ENCODE measurements around the gene PAIP2B. TPM values are rescaled to one million over a fixed set of nuclear protein-coding genes. Genes with fewer than 3 reads are reported as not detected.
"Not testable (repeated sequence)": the region's sequence is repeated elsewhere in the genome, so short reads cannot be mapped to it uniquely, and the experiment has no call there.

The PAIP2B gene
- total RNA-seq, 4 donors from 2014 or later: 1.2 to 7.0 (median 3.6) TPM

DNA sequence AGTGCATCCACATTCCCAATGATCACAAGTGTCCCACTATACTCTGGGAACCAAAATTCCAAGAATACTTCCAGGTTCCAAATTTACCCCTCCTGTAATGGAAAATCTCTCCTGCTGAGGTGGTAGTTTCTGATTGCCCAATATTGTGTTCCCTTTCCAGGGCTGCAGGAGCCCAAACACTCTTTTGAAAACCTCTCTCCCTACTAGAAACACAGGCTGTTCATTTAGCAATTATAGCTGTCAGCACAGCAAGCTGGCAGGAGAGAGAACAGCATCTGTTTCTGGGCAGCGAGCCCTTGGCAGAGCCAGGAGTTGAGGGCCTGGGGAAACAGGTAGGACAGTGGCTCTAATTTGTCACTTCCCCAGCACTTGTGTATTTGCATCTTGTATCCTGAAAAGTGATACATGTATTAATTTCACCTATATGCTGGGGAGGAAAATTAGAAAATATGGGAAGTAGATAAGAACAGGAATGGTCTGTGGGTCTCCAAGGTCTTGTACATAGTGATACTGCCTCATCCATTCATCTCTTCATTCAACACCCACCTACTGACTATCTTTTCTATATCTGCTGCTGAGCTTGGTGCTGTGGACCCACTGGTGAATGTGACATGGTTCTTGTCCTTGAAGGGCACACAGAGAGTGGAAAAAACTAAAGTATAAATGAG is 16.9 kb upstream of the PAIP2B start:
- no peak overlapping the region for H3K27ac ChIP-seq

DNA sequence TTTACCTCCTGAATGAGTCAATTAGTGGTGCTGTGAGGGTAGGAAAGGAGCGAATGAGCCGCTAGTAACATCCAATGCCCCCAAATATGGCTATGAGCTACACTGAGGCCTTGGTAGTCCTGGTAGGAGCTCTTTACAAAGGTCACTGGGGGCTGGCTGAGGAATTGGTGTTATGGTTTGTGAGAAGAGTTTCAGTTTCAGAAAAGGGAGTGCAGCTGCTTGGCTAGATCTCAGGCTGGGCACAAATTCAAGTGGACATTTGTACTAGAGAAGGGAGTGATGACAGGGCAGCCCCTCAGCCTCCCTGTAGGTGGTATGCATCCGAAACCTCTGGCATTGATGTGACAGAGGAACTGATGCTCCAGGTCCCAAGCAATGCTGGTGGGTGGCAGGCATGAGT is 13.9 kb upstream of the PAIP2B start:
- in situ Hi-C loops (cut with MboI; ENCODE audit: low pct_ligation_motif_present in 1 of 4, low pct_unique_long_range_greater_than_20kb in 1 of 4, low sequenced_read_pairs in 3 of 4): no loop called here
- DNase-seq: no peak
- H3K4me3 ChIP-seq: no peak overlapping the region
- no peak for TF ChIP-seq POLR2AphosphoS5 (IDR thresholded peaks at IDR 0.05)
- TF ChIP-seq, protein P1, sequence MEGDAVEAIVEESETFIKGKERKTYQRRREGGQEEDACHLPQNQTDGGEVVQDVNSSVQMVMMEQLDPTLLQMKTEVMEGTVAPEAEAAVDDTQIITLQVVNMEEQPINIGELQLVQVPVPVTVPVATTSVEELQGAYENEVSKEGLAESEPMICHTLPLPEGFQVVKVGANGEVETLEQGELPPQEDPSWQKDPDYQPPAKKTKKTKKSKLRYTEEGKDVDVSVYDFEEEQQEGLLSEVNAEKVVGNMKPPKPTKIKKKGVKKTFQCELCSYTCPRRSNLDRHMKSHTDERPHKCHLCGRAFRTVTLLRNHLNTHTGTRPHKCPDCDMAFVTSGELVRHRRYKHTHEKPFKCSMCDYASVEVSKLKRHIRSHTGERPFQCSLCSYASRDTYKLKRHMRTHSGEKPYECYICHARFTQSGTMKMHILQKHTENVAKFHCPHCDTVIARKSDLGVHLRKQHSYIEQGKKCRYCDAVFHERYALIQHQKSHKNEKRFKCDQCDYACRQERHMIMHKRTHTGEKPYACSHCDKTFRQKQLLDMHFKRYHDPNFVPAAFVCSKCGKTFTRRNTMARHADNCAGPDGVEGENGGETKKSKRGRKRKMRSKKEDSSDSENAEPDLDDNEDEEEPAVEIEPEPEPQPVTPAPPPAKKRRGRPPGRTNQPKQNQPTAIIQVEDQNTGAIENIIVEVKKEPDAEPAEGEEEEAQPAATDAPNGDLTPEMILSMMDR (IDR thresholded peaks at IDR 0.05): no peak
- no peak for TF ChIP-seq EP300 (IDR thresholded peaks at IDR 0.05; ENCODE audit: low read depth)
- TF ChIP-seq POLR2A (IDR thresholded peaks at IDR 0.05): no peak
- no peaks in the 10 kb centered on the region for H3K36me3 ChIP-seq
- H3K27me3 ChIP-seq: no peaks in the 10 kb centered on the region
- H3K9me3 ChIP-seq: no peaks in the 10 kb centered on the region
- peak overlapping the region in 1 of 4 donors; percentile 29 for H3K27ac ChIP-seq
- peaks cover 0 to 9% (median 0%) of the 10 kb centered on the region in 4 donors for H3K4me1 ChIP-seq
- intact Hi-C loops (cut with DNase I; ENCODE audit: low total_unique reads): no loop called here
- WGBS, 2 donors (ENCODE audit: low coverage in 1 of 2): 79% methylated on average over 3 of the region's 3 CpGs; no CpG with 5 or more reads in 1 of the 2 donors

More for the DNA sequence above, 16.9 kb upstream of the PAIP2B start:
- in situ Hi-C loops (cut with MboI; ENCODE audit: low pct_ligation_motif_present in 1 of 4, low pct_unique_long_range_greater_than_20kb in 1 of 4, low sequenced_read_pairs in 3 of 4) (no loop called here), intact Hi-C loops (cut with DNase I; ENCODE audit: low total_unique reads) (no loop called here)
- H3K36me3 ChIP-seq: no peaks in the 10 kb centered on the region
- TF ChIP-seq, protein P1 (IDR thresholded peaks at IDR 0.05): no peak
- TF ChIP-seq POLR2A (IDR thresholded peaks at IDR 0.05) (no peak), EP300 (IDR thresholded peaks at IDR 0.05; ENCODE audit: low read depth) (no peak), POLR2AphosphoS5 (IDR thresholded peaks at IDR 0.05) (no peak)
- DNase-seq: no peak
- no peak overlapping the region for H3K4me3 ChIP-seq
- 33 to 68% methylated on average over 1 of the region's 1 CpG for WGBS, 2 donors (ENCODE audit: low coverage in 1 of 2)
- no peaks in the 10 kb centered on the region for H3K9me3 ChIP-seq
- H3K4me1 ChIP-seq: peaks cover 0 to 9% (median 0%) of the 10 kb centered on the region in 4 donors
- H3K27me3 ChIP-seq: no peaks in the 10 kb centered on the region

- Histone ChIP-seq H3K9me3 (no peaks in the 10 kb centered on the region), H3K27me3 (no peaks in the 10 kb centered on the region), H3K27ac (no peak overlapping the region), H3K36me3 (no peaks in the 10 kb centered on the region), H3K4me1 (peaks cover 0 to 9% (median 0%) of the 10 kb centered on the region in 4 donors), H3K4me3 (no peak overlapping the region)
- intact Hi-C loops (cut with DNase I; ENCODE audit: low total_unique reads): no loop called here
- in situ Hi-C loops (cut with MboI; ENCODE audit: low pct_ligation_motif_present in 1 of 4, low pct_unique_long_range_greater_than_20kb in 1 of 4, low sequenced_read_pairs in 3 of 4): no loop called here
- TF ChIP-seq EP300 (IDR thresholded peaks at IDR 0.05; ENCODE audit: low read depth) (no peak), POLR2A (IDR thresholded peaks at IDR 0.05) (no peak), POLR2AphosphoS5 (IDR thresholded peaks at IDR 0.05) (no peak)
- TF ChIP-seq, protein P1 (IDR thresholded peaks at IDR 0.05): no peak
- DNase-seq: no peak
Observed at GRCh38 chr2:71238089-71238488, 11.2 kb upstream of the PAIP2B start.

DNA sequence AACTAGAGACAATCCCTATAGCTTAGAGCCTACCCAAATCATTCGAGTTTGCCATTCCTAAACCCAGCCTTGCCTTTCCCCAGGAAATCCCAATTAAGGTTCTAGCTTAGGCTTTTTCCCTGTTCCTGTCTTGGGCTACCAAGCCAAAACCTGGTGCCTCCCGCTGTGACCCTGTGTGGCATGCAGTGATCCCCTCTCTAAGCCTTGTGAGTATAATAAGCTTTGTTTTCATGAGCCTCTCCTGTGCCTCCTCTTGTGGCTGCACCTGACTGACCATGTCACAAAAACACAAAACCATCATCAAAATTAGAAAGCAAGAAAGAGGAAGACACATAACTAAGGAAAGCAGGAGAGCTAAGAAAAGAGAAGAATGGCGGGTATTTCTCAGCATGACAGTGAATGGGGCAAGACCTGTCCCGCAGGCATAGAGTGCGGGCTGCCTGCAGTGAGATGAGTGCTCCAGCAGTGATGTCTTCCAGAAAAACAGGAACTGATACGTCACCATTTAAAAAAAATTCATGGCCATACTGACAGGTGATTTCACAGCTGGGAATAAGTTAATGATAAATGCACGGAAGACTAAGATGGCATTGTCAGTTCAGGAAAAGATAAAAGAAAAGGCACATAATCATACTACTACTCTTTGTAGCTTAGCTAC is 9.2 kb upstream of the PAIP2B start:
- Histone ChIP-seq H3K27me3 (no peaks in the 10 kb centered on the region), H3K4me3 (no peak overlapping the region), H3K27ac (no peak overlapping the region), H3K36me3 (no peaks in the 10 kb centered on the region), H3K4me1 (peaks cover 0 to 7% (median 0%) of the 10 kb centered on the region in 4 donors), H3K9me3 (no peaks in the 10 kb centered on the region)
- TF ChIP-seq POLR2AphosphoS5 (IDR thresholded peaks at IDR 0.05) (no peak), EP300 (IDR thresholded peaks at IDR 0.05; ENCODE audit: low read depth) (no peak), POLR2A (IDR thresholded peaks at IDR 0.05) (no peak)
- TF ChIP-seq, protein P1 (IDR thresholded peaks at IDR 0.05): no peak
- WGBS, 2 donors (ENCODE audit: low coverage in 1 of 2): 43 to 49% methylated on average over 6 to 7 of the region's 7 CpGs
- no peak for DNase-seq
- intact Hi-C loops (cut with DNase I; ENCODE audit: low total_unique reads) (no loop called here), in situ Hi-C loops (cut with MboI; ENCODE audit: low pct_ligation_motif_present in 1 of 4, low pct_unique_long_range_greater_than_20kb in 1 of 4, low sequenced_read_pairs in 3 of 4) (no loop called here)

GRCh38 chr2:71233072-71233471 is 6.2 kb upstream of the PAIP2B start:
- H3K27ac ChIP-seq; H3K4me3 ChIP-seq; H3K4me1 ChIP-seq; intact Hi-C loops (cut with DNase I; ENCODE audit: low total_unique reads); in situ Hi-C loops (cut with MboI; ENCODE audit: low pct_ligation_motif_present in 1 of 4, low pct_unique_long_range_greater_than_20kb in 1 of 4, low sequenced_read_pairs in 3 of 4); DNase-seq; H3K9me3 ChIP-seq; H3K36me3 ChIP-seq; H3K27me3 ChIP-seq: not testable (repeated sequence)
- WGBS, 2 donors (ENCODE audit: low coverage in 1 of 2): 75 to 89% methylated on average over 1 to 7 of the region's 7 CpGs
